GM21619 (cell line): Measurements from ENCODE around the gene TMEM223.
"Not testable (repeated sequence)": the region's sequence is repeated elsewhere in the genome, so short reads cannot be mapped to it uniquely, and the experiment has no call there.

ENCODE experiments used
- ATAC-seq: cut with Tn5 transposase; IDR thresholded peaks from one replicate; pipeline ENCODE4 v1.9.1; 2021; ENCODE audit not compliant: unreplicated experiment

The TMEM223 gene

GRCh38 chr11:62753736-62754603 lies 37.8 kb downstream of the TMEM223 start, which contains the start of gene ZBTB3:
Gene ZBTB3 (minus strand): TSS chr11:62754160. CDS start chr11:62753664, 496 bp downstream.
- ATAC-seq: peak; percentile 92

- no peak for ATAC-seq
Measured at GRCh38 chr11:62752994-62753735, 38.6 kb downstream of the TMEM223 start.

- no peak for ATAC-seq
Measured at GRCh38 chr11:62752177-62752785, 39.5 kb downstream of the TMEM223 start.

GRCh38 chr11:62749931-62750330 lies 41.9 kb downstream of the TMEM223 start:
- ATAC-seq: not testable (repeated sequence)

- no peak for ATAC-seq
Measured at GRCh38 chr11:62747475-62748160, 44.2 kb downstream of the TMEM223 start.
